Mesothelial cell of epicardium (in vitro differentiated cells): Measurements from ENCODE around the gene TRIM24. TPM values are rescaled to one million over a fixed set of nuclear protein-coding genes. Genes with fewer than 3 reads are reported as not detected.
A peak's percentile ranks its signal among the peaks of the same experiment; 100 is the strongest.

Experiments used
- DNase-seq, 2 experiments: peaks; one replicate each; pipeline ENCODE4 v3.0.0; 2021; ENCODE audit warnings: low spot score in 2 of 2; ENCODE audit not compliant: unreplicated experiment in 2 of 2
- H3K27ac Mint-ChIP-seq: 2 replicates; pipeline ENCODE4 v1.8.0; 2021; ENCODE audit warnings: mixed read lengths
- H3K27me3 Mint-ChIP-seq: 2 replicates; pipeline ENCODE4 v1.8.0; 2021; ENCODE audit warnings: low read depth, mixed read lengths
- H3K36me3 Mint-ChIP-seq: 2 replicates; pipeline ENCODE4 v1.8.0; 2021; ENCODE audit warnings: mixed read lengths
- H3K4me1 Mint-ChIP-seq: 2 replicates; pipeline ENCODE4 v1.8.0; 2021; ENCODE audit warnings: mixed read lengths
- H3K4me3 Mint-ChIP-seq: 2 replicates; pipeline ENCODE4 v1.8.0; 2021; ENCODE audit warnings: mild to moderate bottlenecking, moderate library complexity, mixed read lengths
- H3K9me3 Mint-ChIP-seq: 2 replicates; pipeline ENCODE4 v1.8.0; 2021; ENCODE audit warnings: mixed read lengths
- total RNA-seq: library from RNA; stranded (reverse); gene quantifications from 3 replicates; pipeline ENCODE4 v1.2.1, GENCODE V29; 2021
- TF ChIP-seq, protein P1 (sequence below): fragments of 200-600 bp; sonication (generic); IDR thresholded peaks from one replicate; pipeline ENCODE4 v1.5.0; 2021; ENCODE audit warnings: antibody characterized with exemption; ENCODE audit not compliant: unreplicated experiment

Gene TRIM24
- total RNA-seq, 1 donor from 2014 or later, result 86.6 TPM

DNA sequence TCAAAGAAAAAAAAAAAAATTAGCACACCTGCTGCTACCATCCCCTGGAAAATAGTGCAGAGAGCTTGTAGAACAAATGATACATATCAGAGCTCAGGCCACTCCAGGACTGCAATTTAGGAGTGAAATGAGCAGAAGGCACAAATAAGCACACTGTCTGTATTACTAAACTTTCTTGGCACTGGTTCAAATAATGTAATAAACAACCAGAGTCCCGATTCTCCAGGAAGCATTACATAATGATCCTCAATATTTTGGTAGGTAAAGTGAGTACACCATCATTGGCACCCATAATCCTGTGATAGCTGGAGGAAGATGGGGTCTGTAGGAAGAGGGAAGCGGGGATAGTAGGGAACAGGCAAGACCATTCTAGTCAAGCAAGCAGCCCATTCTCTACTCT lies 166.8 kb downstream of the TRIM24 start:
- TF ChIP-seq, protein P1, sequence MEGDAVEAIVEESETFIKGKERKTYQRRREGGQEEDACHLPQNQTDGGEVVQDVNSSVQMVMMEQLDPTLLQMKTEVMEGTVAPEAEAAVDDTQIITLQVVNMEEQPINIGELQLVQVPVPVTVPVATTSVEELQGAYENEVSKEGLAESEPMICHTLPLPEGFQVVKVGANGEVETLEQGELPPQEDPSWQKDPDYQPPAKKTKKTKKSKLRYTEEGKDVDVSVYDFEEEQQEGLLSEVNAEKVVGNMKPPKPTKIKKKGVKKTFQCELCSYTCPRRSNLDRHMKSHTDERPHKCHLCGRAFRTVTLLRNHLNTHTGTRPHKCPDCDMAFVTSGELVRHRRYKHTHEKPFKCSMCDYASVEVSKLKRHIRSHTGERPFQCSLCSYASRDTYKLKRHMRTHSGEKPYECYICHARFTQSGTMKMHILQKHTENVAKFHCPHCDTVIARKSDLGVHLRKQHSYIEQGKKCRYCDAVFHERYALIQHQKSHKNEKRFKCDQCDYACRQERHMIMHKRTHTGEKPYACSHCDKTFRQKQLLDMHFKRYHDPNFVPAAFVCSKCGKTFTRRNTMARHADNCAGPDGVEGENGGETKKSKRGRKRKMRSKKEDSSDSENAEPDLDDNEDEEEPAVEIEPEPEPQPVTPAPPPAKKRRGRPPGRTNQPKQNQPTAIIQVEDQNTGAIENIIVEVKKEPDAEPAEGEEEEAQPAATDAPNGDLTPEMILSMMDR, result no peak
- H3K36me3 Mint-ChIP-seq, result no peaks in the 10 kb centered on the region
- peaks cover 16% of the 10 kb centered on the region for H3K4me1 Mint-ChIP-seq
- no peak overlapping the region for H3K27ac Mint-ChIP-seq
- DNase-seq, result no peak
- H3K9me3 Mint-ChIP-seq, result no peaks in the 10 kb centered on the region
- H3K4me3 Mint-ChIP-seq, result no peak overlapping the region
- no peaks in the 10 kb centered on the region for H3K27me3 Mint-ChIP-seq

GRCh38 chr7:138627361-138627760 lies 167.3 kb downstream of the TRIM24 start:
- Mint-ChIP-seq H3K27ac (no peak overlapping the region), H3K27me3 (no peaks in the 10 kb centered on the region), H3K4me3 (no peak overlapping the region), H3K9me3 (no peaks in the 10 kb centered on the region), H3K36me3 (no peaks in the 10 kb centered on the region), H3K4me1 (peaks cover 19% of the 10 kb centered on the region)
- no peak for DNase-seq
- TF ChIP-seq, protein P1, result no peak

DNA sequence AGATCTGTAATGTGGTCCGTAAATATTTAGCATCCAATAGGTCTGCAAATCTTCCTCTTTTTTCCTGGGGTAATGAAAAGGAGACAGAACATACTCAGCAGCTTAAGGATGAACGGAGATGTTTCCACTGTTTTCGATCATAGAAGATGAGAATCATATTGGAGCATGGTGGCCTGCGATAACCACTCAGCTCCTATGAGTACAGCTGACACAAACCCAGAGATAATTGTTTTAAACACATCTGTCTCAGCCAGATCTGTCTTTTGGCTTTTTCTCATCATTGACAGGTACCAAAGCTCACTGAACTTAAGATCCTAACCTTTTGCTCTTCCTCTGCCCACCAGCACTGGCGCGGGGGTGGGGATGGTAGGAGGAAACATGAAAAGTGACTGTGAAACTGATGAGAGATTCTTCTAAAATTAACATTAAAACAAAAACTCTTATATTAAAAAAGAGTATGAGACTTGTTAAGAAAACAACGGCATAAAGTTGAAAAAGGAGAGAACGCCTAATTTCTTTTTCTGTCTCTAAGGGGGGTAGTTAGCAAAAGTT lies 170.1 kb downstream of the TRIM24 start:
- TF ChIP-seq, protein P1, result no peak
- H3K36me3 Mint-ChIP-seq, result no peaks in the 10 kb centered on the region
- no peaks in the 10 kb centered on the region for H3K27me3 Mint-ChIP-seq
- H3K9me3 Mint-ChIP-seq, result peaks cover 5% of the 10 kb centered on the region
- H3K4me1 Mint-ChIP-seq, result peaks cover 20% of the 10 kb centered on the region
- no peak overlapping the region for H3K27ac Mint-ChIP-seq
- no peak overlapping the region for H3K4me3 Mint-ChIP-seq
- no peak for DNase-seq

DNA sequence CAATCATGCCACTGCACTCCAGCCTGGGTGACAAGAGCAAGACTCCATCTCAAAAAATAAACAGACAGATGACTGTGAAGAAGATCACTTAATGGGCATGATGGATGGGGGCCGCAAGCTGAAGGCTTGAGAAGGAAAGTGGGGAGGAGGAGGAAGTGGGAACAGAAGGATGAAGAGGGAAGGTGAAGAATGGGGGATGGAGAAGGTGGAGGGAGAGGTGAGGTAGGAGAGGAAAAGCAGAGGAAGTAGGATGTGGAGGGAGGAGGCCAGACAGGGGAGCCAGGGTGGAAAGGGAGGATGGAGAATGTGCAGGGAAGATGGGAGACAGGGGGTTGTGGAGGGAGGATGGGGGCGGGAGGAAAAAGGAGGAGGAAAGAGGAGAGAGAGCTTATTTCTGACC lies 172.3 kb downstream of the TRIM24 start:
- Mint-ChIP-seq H3K4me1 (peaks cover 9% of the 10 kb centered on the region), H3K27ac (peak overlapping the region; percentile 16), H3K36me3 (no peaks in the 10 kb centered on the region), H3K9me3 (peaks cover 5% of the 10 kb centered on the region), H3K4me3 (no peak overlapping the region), H3K27me3 (no peaks in the 10 kb centered on the region)
- TF ChIP-seq, protein P1, result no peak
- DNase-seq, result no peak

- H3K4me1 Mint-ChIP-seq, result peaks cover 9% of the 10 kb centered on the region
- H3K9me3 Mint-ChIP-seq, result peaks cover 5% of the 10 kb centered on the region
- TF ChIP-seq, protein P1, result no peak
- no peak overlapping the region for H3K27ac Mint-ChIP-seq
- no peaks in the 10 kb centered on the region for H3K36me3 Mint-ChIP-seq
- H3K4me3 Mint-ChIP-seq, result no peak overlapping the region
- no peaks in the 10 kb centered on the region for H3K27me3 Mint-ChIP-seq
- DNase-seq, result no peak
These were observed 173.0 kb downstream of the TRIM24 start for GRCh38 chr7:138632826-138633602.

Other genes with a start within 250 kb of the TRIM24 start
- gene SVOPL, start 241.1 kb downstream of the TRIM24 start, total RNA-seq, result 1.1 TPM in 3 replicates